Ovary (tissue), 9 donors: ENCODE results near the gene UNC5CL. TPM values are rescaled to one million over a fixed set of nuclear protein-coding genes. Genes with fewer than 3 reads are reported as not detected.

Experiments
- DNase-seq, 5 donors: peaks; one replicate each; pipeline ENCODE4 v3.0.0-alpha.2; 2019 to 2020
- H3K27ac ChIP-seq, 2 donors: fragments of 200-600 bp; one replicate each; pipeline versions ENCODE4 v1.5.1 to v1.8.0; 2019 to 2022
- H3K27me3 ChIP-seq: fragments of 200-600 bp; one replicate; pipeline ENCODE4 v1.8.0; 2022
- H3K36me3 ChIP-seq: fragments of 200-600 bp; sonication (generic); one replicate; pipeline ENCODE4 v1.5.1; 2019
- H3K4me1 ChIP-seq: one replicate; pipeline ENCODE4 v1.8.1; 2013; ENCODE audit warnings: mild to moderate bottlenecking, moderate library complexity; ENCODE audit not compliant: insufficient read depth
- H3K4me3 ChIP-seq: fragments of 200-600 bp; sonication (generic); one replicate; pipeline ENCODE4 v1.5.1; 2017
- H3K9me3 ChIP-seq, 2 donors: fragments of 200-600 bp in 1 of 2; sonication (generic) in 1 of 2; one replicate each; pipeline versions ENCODE4 v1.5.1 to v1.8.1; 2013 to 2019; ENCODE audit warnings: mild to moderate bottlenecking in 1 of 2, moderate library complexity in 1 of 2
- EP300 ChIP-seq: sonication (generic); formaldehyde crosslinking; IDR thresholded peaks from one replicate; pipeline ENCODE4 v1.6.1; 2017; ENCODE audit warnings: antibody characterized with exemption
- POLR2A ChIP-seq: fragments of 450-650 bp; IDR thresholded peaks from one replicate; pipeline ENCODE4 v1.6.1; 2017; ENCODE audit warnings: antibody characterized with exemption, mild to moderate bottlenecking, moderate library complexity
- WGBS, 3 donors: extraction: QIAGEN DNeasy Blood & Tissue Kit in 1 of 3; methylation state at CpG; one replicate each; pipeline versions ENCODE4 v1.1.5 to v1.1.7; 2013 to 2017; 5-methylcytosine and 5-hydroxymethylcytosine counted together
- intact Hi-C, 4 donors: fragments of 100-400 bp; cut with DNase I; formaldehyde crosslinking; loops; one replicate each; pipeline versions ENCODE4 v1.11.0 to v1.15.1; 2022 to 2023
- polyA plus RNA-seq, 2 donors: library from polyadenylated mRNA; stranded (reverse); fragments of 200-250 nt in 1 of 2; fragments of 350-450 nt in 1 of 2; fragmentation: Illumina TruSeq in 1 of 2; extraction: RNeasy Lipid Tissue Mini Kit (QIAGEN cat#74804) in 1 of 2; gene quantifications; one replicate each; pipeline ENCODE4 v1.2.3, GENCODE V29; 2013 to 2014
- total RNA-seq, 7 donors: library from RNA; depleted of rRNA in 2 of 7; stranded (reverse); fragments of >200 nt in 2 of 7; fragmentation: NEBNext Ultra II Directional in 3 of 7; extraction: Animal tissue kit (Norgen Biotek cat#: 25700) in 3 of 7; gene quantifications; one replicate each; pipeline versions ENCODE4 v1.1.0 to v1.2.4, GENCODE V29; 2016 to 2023
- TF ChIP-seq, protein P1 (sequence below), 3 donors: fragments of 450-650 bp in 2 of 3; fragments of 200-600 bp in 1 of 3; IDR thresholded peaks; one replicate each; pipeline versions ENCODE4 v1.5.1 to v1.8.0; 2016 to 2022; ENCODE audit warnings: antibody characterized with exemption in 3 of 3, mild to moderate bottlenecking in 1 of 3
- donor health status: DM: no; HTN: no; CAD: no; lungs with moderate emphysema.
- donor health status: DM: no; HTN: no; CAD: no.
- donor health status: Bipolar disorder and iron deficiency.
- donor health status: DM: yes; HTN: yes; CAD: no.
- donor health status: DM: no; HTN: no; CAD: no.
- donor health status: DM: yes; HTN: yes; CAD: no.

The UNC5CL gene
- total and polyA plus RNA-seq, 9 donors = 0.60 to 2.1 (median 0.86) TPM

DNA sequence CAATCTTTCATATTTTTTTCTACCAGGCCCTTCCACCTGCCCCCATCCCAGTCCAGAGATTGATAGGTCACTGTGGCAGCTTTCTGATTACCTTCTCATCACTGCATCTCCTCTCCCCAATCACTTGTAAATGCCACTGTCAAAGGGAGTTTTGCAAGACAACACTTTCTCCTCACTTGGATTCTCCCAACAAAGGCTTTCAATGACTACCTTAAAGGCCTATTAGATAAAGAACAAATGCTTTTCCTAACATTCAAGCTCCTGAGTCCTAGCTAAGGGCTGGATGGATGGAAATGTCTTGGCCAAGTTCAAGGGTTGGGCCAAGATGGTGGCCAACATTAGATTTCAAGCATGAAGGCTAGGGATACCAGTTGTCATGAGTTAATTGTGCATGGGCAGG lies 55.3 kb downstream of the UNC5CL start:
- Histone ChIP-seq H3K9me3 (no peaks in the 10 kb centered on the region), H3K4me1 (peaks cover 5% of the 10 kb centered on the region), H3K27me3 (no peaks in the 10 kb centered on the region), H3K27ac (no peak overlapping the region), H3K4me3 (no peak overlapping the region), H3K36me3 (no peaks in the 10 kb centered on the region)
- TF ChIP-seq, protein P1, sequence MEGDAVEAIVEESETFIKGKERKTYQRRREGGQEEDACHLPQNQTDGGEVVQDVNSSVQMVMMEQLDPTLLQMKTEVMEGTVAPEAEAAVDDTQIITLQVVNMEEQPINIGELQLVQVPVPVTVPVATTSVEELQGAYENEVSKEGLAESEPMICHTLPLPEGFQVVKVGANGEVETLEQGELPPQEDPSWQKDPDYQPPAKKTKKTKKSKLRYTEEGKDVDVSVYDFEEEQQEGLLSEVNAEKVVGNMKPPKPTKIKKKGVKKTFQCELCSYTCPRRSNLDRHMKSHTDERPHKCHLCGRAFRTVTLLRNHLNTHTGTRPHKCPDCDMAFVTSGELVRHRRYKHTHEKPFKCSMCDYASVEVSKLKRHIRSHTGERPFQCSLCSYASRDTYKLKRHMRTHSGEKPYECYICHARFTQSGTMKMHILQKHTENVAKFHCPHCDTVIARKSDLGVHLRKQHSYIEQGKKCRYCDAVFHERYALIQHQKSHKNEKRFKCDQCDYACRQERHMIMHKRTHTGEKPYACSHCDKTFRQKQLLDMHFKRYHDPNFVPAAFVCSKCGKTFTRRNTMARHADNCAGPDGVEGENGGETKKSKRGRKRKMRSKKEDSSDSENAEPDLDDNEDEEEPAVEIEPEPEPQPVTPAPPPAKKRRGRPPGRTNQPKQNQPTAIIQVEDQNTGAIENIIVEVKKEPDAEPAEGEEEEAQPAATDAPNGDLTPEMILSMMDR (IDR thresholded peaks at IDR 0.05) = no peak
- TF ChIP-seq POLR2A = no peak
- TF ChIP-seq EP300 = no peak
- intact Hi-C loops = no loop called here
- no peak for DNase-seq

DNA sequence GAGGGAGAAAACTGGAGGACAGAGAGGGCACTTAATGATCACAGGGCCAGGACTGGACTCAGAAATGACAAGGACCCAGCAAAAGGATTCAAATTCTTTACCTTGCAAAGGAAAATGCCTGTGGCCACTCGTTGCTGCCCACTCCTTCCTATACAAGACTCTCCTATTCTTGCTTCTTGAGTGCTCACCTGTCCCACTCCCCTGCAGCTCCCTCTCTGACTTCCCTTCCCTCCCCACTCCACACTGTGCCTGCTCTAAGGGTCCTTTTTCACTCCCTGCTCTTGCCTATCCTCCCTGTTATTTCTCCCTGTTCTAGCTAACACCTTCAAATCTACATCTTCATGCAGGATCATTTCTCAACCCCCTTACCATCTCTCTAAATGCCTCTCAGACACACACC lies 56.1 kb downstream of the UNC5CL start:
- TF ChIP-seq POLR2A (no peak), EP300 (no peak)
- TF ChIP-seq, protein P1 (IDR thresholded peaks at IDR 0.05) = no peak
- 10 to 28% (median 21%) methylated on average over 1 of the region's 1 CpG for WGBS, 3 donors
- Histone ChIP-seq H3K4me1 (peaks cover 5% of the 10 kb centered on the region), H3K9me3 (no peaks in the 10 kb centered on the region), H3K36me3 (no peaks in the 10 kb centered on the region), H3K27ac (peak overlapping the region in 1 of 2 donors; percentile 57), H3K27me3 (no peaks in the 10 kb centered on the region), H3K4me3 (no peak overlapping the region)
- intact Hi-C loops = no loop called here
- DNase-seq = no peak

DNA sequence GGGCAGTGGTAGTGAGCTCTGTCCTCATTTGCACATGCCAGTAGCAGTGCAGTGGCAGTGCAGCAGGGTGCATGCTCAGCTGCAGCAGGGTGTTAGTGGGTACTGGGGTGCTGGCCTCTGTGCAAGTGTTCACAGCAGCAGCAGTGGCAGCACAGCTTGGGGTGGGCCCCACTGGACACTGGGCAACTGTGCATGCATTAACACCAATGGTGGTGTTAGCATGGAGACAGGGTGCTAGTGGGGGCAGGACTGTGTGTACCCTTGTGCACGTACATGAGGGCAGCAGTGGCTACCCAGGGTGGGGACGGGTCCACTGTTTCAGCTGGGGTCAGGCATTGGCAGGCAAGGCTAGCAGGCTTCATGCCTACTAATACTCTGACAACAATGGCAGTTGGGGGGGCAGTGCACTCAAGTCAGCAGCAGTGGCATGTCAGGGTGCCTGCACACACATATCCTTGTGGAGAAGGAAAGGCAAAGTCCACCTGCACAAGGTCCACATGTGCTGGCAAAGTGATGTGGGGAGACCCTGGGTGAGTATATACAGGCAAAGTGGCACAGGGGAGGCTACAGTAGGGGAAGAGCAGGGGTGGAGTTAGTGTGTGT lies 60.2 kb downstream of the UNC5CL start:
- WGBS, 3 donors = 85 to 97% (median 96%) methylated on average over 2 of the region's 2 CpGs
- no peak for DNase-seq
- H3K9me3 ChIP-seq = no peaks in the 10 kb centered on the region
- no peaks in the 10 kb centered on the region for H3K36me3 ChIP-seq
- H3K4me1 ChIP-seq = peaks cover 5% of the 10 kb centered on the region
- no peak overlapping the region for H3K27ac ChIP-seq
- H3K27me3 ChIP-seq = no peaks in the 10 kb centered on the region
- intact Hi-C loops = no loop called here
- TF ChIP-seq EP300 (no peak), POLR2A (no peak)
- TF ChIP-seq, protein P1 (IDR thresholded peaks at IDR 0.05) = no peak
- H3K4me3 ChIP-seq = no peak overlapping the region

DNA sequence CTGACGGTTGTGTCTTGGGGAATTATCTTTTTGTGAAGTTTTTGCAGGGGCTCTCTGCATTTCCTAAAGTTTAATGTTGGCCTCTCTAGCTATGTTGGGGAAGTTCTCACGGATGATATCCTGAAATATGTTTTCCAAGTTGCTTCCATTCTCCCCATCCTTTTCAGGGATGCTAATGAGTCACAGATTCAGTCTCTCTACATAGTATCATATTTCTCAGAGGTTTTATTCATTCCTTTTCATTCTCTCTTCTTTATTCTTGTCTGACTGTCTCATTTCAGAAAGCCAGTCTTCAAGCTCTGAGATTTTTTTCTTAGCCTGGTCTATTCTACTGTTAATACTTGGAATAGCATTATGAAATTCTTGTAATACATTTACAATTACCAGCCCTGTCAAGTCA lies 61.3 kb downstream of the UNC5CL start:
- H3K27ac ChIP-seq = no peak overlapping the region
- intact Hi-C loops = no loop called here
- H3K4me1 ChIP-seq = peaks cover 2% of the 10 kb centered on the region
- no peak overlapping the region for H3K4me3 ChIP-seq
- no peak for DNase-seq
- H3K36me3 ChIP-seq = no peaks in the 10 kb centered on the region
- WGBS, 3 donors = 70 to 82% (median 78%) methylated on average over 2 of the region's 2 CpGs
- TF ChIP-seq, protein P1 (IDR thresholded peaks at IDR 0.05) = no peak
- no peak for TF ChIP-seq EP300
- no peak for TF ChIP-seq POLR2A
- H3K27me3 ChIP-seq = no peaks in the 10 kb centered on the region
- no peaks in the 10 kb centered on the region for H3K9me3 ChIP-seq
